Dendritic cell treated with granulocyte-macrophage colony-stimulating factor and Interleukin-4, amounts not matched to agents 40 ng/mL and 50 ng/mL, for 4 days (primary cell): ENCODE data around the gene KRTAP5-7.
A peak's percentile ranks its signal among the peaks of the same experiment; 100 is the strongest.
"Not testable (repeated sequence)": the region's sequence is repeated elsewhere in the genome, so short reads cannot be mapped to it uniquely, and the experiment has no call there.

Source experiments
- H3K27ac Mint-ChIP-seq: one replicate; pipeline ENCODE4 v1.8.0; 2022; ENCODE audit warnings: mild to moderate bottlenecking, mixed read lengths
- H3K27me3 Mint-ChIP-seq: one replicate; pipeline ENCODE4 v1.8.0; 2022; ENCODE audit warnings: mild to moderate bottlenecking, mixed read lengths
- H3K36me3 Mint-ChIP-seq: one replicate; pipeline ENCODE4 v1.8.0; 2022; ENCODE audit warnings: low read depth, mixed read lengths
- H3K4me1 Mint-ChIP-seq: one replicate; pipeline ENCODE4 v1.8.0; 2022; ENCODE audit warnings: low read depth, mixed read lengths
- H3K4me3 Mint-ChIP-seq: one replicate; pipeline ENCODE4 v1.8.0; 2022; ENCODE audit warnings: mild to moderate bottlenecking, moderate library complexity, mixed read lengths
- H3K9me3 Mint-ChIP-seq: one replicate; pipeline ENCODE4 v1.8.0; 2022; ENCODE audit warnings: mixed read lengths
- intact Hi-C: fragments of 100-400 bp; cut with micrococcal nuclease; formaldehyde crosslinking; loops from one replicate; pipeline ENCODE4 v1.15.0; 2022

KRTAP5-7 gene

DNA sequence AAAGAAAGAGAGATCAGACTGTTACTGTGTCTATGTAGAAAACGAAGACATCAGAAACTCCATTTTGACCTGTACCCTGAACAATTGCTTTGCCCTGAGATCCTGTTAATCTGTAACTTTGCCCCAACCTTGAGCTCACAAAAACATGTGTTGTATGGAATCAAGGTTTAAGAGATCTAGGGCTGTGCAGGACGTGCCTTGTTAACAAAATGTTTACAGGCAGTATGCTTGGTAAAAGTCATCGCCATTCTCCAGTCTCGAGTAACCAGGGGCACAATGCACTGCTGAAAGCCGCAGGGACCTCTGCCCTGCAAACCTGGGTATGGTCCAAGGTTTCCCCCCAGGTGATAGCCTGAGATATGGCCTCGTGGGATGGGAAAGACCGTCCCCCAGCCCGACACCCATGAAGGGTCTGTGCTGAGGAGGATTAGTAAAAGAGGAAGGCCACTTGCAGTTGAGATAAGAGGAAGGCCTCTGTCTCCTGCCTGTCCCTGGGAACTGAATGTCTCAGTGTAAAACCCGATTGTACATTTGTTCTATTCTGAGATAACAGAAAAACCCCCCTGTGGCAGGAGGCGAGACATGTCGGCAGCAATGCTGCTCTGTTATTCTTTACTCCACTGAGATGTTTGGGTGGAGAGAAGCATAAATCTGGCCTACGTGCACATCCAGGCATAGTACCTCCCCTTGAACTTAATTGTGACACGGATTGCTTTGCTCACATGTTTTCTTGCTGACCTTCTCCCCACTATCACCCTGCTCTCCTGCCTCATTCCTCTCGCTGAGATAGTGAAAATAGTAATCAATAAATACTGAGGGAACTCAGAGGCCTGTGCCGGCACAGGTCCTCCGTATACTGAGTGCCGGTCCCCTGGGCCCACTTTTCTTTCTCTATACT lies 7.9 kb downstream of the KRTAP5-7 start:
- H3K4me1 Mint-ChIP-seq, H3K9me3 Mint-ChIP-seq, intact Hi-C loops, H3K36me3 Mint-ChIP-seq, H3K27ac Mint-ChIP-seq, H3K27me3 Mint-ChIP-seq, H3K4me3 Mint-ChIP-seq: not testable (repeated sequence)

DNA sequence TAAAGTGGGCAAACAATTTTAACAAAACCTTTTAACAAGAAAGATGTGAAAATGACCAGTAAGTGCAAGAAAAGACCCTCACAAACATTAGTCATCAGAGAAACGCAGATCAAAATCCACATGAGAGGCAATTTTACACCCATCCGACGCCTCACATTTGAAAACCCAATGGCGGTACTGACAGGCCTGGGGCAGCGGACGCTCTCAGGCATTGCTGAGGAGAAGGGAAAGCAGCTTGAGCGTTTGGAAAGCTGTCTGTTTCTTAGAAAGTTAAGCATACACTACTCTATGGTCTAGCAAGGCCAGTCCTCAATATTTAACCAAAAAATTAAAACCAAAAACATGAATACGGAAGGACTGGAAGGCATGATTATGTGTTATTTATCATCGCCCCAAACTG lies 8.8 kb downstream of the KRTAP5-7 start:
- Mint-ChIP-seq H3K27me3 (no peaks in the 10 kb centered on the region), H3K9me3 (peaks cover 6% of the 10 kb centered on the region), H3K36me3 (no peaks in the 10 kb centered on the region), H3K4me1 (peaks cover 7% of the 10 kb centered on the region), H3K4me3 (no peak overlapping the region), H3K27ac (no peak overlapping the region)
- intact Hi-C loops, result no loop called here

DNA sequence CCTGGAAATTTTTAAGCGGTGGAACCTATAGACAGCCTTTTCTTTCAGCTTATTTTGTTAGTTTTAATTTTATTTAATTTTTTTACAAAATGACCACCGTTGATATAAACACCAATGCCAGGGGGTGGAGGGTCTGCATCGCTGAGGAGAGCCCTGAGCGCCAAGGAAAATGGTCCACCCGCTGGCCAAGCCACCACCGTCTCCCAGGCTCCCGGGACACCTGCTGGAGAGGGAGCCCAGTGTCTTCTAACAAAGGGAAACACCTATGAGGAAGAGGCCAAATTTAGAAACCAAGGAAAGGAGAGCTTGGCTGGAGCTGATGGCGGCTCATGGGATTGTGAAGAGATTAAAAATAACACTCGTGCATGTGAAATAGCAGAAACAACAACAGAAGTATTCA lies 10.5 kb downstream of the KRTAP5-7 start:
- intact Hi-C loops, result no loop called here
- Mint-ChIP-seq H3K27ac (no peak overlapping the region), H3K36me3 (no peaks in the 10 kb centered on the region), H3K9me3 (peaks cover 16% of the 10 kb centered on the region), H3K4me3 (no peak overlapping the region), H3K27me3 (no peaks in the 10 kb centered on the region), H3K4me1 (no peaks in the 10 kb centered on the region)

DNA sequence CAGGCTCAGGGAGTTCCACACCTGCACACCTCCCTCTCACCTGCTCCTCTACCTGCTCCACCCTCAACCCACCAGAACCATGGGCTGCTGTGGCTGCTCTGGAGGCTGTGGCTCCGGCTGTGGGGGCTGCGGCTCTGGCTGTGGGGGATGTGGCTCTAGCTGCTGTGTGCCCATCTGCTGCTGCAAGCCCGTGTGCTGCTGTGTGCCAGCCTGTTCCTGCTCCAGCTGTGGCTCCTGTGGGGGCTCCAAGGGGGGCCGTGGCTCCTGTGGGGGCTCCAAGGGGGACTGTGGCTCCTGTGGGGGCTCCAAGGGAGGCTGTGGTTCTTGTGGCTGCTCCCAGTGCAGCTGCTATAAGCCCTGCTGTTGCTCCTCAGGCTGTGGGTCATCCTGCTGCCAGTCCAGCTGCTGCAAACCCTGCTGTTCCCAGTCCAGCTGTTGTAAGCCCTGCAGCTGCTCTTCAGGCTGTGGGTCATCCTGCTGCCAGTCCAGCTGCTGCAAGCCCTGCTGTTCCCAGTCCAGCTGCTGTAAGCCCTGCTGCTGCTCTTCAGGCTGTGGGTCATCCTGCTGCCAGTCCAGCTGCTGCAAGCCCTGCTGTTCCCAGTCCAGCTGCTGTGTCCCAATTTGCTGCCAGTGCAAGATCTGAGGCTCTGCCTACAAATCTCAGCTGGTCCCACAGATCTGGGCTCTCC lies 11.1 kb downstream of the KRTAP5-7 start, which contains the start of gene KRTAP5-8:
Gene KRTAP5-8, plus strand, starts transcription at position 49 of the 689 bp plus-strand sequence. Its CDS starts 31 bp downstream, at position 80.
- H3K27me3 Mint-ChIP-seq, H3K36me3 Mint-ChIP-seq, H3K4me1 Mint-ChIP-seq, H3K4me3 Mint-ChIP-seq, H3K27ac Mint-ChIP-seq, intact Hi-C loops: not testable (repeated sequence)
- peaks cover 16% of the 10 kb centered on the region for H3K9me3 Mint-ChIP-seq

DNA sequence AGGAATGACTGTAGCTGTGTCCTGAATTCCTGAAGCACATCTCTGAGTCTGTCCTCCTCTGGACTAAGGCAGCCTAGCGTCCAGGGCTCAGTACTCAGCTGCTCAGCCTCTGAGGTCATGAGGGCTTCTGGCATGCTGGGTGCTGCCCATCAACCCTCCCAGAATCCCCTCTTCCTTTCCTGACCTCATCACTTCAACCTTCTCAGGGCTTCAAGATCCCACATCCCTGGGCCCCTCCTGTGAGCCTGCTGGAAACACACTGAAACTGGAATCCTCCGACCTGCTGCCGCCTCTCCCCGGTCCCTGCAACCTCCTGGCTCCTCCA lies 11.6 kb downstream of the KRTAP5-7 start:
- Mint-ChIP-seq H3K36me3 (no peaks in the 10 kb centered on the region), H3K9me3 (peaks cover 16% of the 10 kb centered on the region), H3K27me3 (no peaks in the 10 kb centered on the region), H3K27ac (no peak overlapping the region), H3K4me3 (no peak overlapping the region), H3K4me1 (peaks cover 10% of the 10 kb centered on the region)
- intact Hi-C loops, result no loop called here

DNA sequence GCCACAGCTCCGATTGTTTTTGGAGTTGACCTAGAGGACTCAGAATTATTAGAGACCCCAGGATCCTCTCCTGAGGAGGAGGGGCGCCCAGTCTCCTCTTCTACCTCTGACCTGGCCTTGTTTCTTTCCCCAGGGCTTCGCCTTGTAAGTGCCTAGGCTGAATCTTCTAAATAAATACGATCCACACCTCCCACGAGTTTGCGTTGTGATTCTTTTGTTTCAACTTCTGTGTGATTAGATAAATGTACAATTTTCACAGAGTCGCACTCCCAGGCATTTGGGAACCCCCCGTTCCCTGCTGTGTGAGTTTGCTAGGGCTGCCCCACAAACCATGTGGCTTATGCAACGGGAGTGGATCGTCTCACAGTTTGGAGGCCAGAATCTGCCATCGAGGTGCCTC lies 11.9 kb downstream of the KRTAP5-7 start:
- H3K9me3 Mint-ChIP-seq, result peaks cover 16% of the 10 kb centered on the region
- intact Hi-C loops, result no loop called here
- H3K36me3 Mint-ChIP-seq, result no peaks in the 10 kb centered on the region
- H3K4me1 Mint-ChIP-seq, result peaks cover 13% of the 10 kb centered on the region
- H3K27ac Mint-ChIP-seq, result no peak overlapping the region
- H3K4me3 Mint-ChIP-seq, result no peak overlapping the region
- no peaks in the 10 kb centered on the region for H3K27me3 Mint-ChIP-seq

DNA sequence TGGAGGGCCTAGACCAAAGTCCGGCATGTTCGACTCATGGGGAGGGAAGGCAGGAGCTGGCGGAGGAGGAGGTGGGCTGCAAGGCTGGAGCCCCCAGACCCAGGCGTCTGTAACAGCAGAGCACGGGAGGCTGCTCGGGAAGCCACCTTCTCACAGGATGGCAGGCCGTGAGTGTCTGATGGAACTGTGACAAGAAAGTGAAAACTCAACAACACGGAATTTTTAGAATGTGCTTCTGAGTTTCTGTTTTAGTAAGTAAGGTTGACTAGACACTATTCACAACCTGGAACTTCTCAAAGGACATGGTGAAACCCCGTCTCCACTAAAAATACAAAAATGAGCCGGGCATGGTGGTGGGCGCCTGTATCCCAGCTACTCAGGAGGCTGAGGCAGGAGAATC lies 12.9 kb downstream of the KRTAP5-7 start:
- H3K4me3 Mint-ChIP-seq, H3K27ac Mint-ChIP-seq, H3K27me3 Mint-ChIP-seq, intact Hi-C loops, H3K36me3 Mint-ChIP-seq: not testable (repeated sequence)
- peaks cover 16% of the 10 kb centered on the region for H3K9me3 Mint-ChIP-seq
- peaks cover 19% of the 10 kb centered on the region for H3K4me1 Mint-ChIP-seq

DNA sequence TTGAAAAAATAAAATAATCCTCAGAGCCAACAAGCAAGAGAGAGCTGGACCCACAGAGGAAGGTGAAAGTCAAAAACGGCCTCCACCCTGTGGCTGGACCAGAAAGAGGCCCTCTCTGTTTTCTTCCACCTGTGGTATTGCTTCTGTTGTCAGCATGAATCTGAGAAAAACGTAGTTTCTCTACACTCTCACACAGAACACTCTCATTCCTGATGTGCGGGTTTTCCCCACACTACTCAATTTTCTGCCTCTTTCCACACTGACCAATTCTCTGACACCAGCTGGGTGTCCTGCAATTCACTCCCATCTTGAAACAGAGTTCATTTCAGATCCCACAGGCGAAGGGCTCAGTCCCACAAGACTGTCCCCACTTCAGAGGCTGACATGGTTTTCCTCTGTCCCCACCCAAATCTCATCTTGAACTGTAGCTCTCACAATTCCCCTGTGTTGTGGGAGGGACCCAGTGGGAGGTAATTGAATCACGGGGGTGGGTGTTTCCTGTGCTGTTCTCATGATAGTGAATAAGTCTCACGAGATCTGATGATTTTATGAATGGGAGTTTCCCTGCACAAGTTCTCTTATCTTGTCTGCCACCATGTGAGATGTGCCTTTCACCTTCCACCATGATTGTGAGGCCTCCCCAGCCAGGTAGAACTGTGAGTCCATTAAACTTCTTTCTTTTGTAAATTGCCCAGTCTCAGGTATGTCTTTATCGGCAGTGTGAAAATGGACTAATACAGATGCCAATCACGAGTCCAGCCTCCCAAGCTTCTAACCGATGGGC lies 13.6 kb downstream of the KRTAP5-7 start:
- Mint-ChIP-seq H3K9me3 (peaks cover 17% of the 10 kb centered on the region), H3K4me1 (peaks cover 19% of the 10 kb centered on the region)
- H3K27ac Mint-ChIP-seq, H3K4me3 Mint-ChIP-seq, H3K36me3 Mint-ChIP-seq, H3K27me3 Mint-ChIP-seq, intact Hi-C loops: not testable (repeated sequence)

DNA sequence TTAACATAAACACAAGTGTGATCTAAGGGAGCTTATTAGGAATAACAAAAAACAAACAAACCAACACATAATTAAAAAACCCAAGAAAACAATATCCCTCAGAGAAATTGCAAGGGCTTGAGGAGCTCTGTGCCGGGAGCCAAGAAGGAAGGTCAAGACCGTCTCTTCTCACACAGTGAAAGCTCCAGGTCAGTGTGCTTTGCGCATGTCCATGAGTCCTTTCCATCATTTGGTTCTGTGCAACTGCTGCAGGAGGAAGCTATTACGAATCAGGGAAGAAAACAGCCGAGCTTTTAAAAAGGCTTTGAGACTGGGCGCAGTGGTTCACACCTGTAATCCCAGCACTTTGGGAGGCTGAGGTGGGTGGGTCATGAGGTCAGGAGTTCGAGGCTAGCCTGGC lies 15.3 kb downstream of the KRTAP5-7 start:
- H3K27ac Mint-ChIP-seq, result no peak overlapping the region
- peaks cover 29% of the 10 kb centered on the region for H3K9me3 Mint-ChIP-seq
- no peaks in the 10 kb centered on the region for H3K36me3 Mint-ChIP-seq
- no peak overlapping the region for H3K4me3 Mint-ChIP-seq
- peaks cover 4% of the 10 kb centered on the region for H3K27me3 Mint-ChIP-seq
- intact Hi-C loops, result no loop called here
- H3K4me1 Mint-ChIP-seq, result peaks cover 19% of the 10 kb centered on the region

DNA sequence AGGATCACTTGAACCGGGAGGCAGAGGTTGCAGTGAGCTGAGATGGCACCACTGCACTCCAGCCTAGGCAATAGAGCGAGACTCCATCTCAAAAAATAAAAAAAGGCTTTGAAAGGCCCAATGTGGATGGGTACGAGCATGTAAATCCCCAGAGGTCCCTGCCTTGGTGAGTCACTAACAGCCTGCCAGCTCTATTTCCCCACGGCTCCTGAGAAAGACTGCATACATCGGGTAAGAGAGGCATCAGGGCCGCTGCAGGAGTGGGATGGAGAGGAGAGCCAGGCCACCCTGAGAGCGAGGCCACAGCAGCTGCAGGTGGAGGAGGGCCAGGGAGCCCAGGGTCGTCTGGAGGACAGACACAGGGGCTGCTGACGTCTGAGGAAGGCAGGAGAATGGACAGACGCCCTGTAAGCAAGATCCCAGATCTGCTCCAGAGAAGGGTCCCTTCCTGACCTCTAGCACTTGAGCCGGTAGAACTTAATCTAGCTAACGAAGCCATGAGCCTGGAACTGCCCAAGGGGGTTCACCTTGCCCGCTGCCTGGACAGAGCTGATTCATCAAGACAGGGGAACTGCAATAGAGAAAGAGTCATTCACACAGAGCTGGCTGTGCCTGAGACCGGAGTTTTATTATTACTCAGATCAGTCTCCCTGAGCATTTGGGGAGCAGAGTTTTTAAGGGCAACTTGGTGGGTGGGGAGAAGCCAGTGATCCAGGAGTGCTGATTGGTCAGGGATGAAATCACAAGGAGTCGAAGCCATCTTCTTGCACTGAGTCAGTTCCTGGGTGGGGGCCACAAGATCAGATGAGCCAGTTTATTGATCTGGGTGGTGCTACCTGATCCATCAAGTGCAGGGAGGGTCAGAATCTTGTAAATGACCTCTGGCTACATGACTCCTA lies 16.1 kb downstream of the KRTAP5-7 start:
- peak overlapping the region; percentile 41 for H3K27ac Mint-ChIP-seq
- intact Hi-C loops, result no loop called here
- peak overlapping the region; percentile 36 for H3K4me3 Mint-ChIP-seq
- H3K27me3 Mint-ChIP-seq, result peaks cover 10% of the 10 kb centered on the region
- H3K9me3 Mint-ChIP-seq, result peaks cover 29% of the 10 kb centered on the region
- H3K4me1 Mint-ChIP-seq, result peaks cover 25% of the 10 kb centered on the region
- no peaks in the 10 kb centered on the region for H3K36me3 Mint-ChIP-seq

DNA sequence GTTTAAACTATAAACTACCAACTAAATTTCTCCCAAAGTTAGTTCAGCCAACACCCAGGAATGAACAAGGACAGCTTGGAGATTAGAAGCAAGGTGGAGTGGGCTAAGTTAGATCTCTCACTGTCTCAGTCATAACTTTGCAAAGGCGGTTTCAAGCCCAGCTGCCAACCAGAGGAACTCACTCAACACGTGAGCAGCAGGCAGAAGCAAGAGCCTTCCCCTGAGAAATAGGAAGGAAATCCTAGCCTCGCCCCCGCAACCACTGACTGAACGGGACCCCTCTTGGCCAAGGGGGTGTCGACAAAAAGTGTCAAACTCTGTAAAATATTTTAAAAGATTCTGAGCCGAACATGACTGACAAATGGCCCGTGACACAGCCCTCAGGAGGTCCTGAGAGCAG lies 16.8 kb downstream of the KRTAP5-7 start:
- H3K27me3 Mint-ChIP-seq, result peaks cover 17% of the 10 kb centered on the region
- no peaks in the 10 kb centered on the region for H3K36me3 Mint-ChIP-seq
- H3K27ac Mint-ChIP-seq, result peak overlapping the region; percentile 41
- H3K4me3 Mint-ChIP-seq, result no peak overlapping the region
- intact Hi-C loops, result no loop called here
- H3K4me1 Mint-ChIP-seq, result peaks cover 33% of the 10 kb centered on the region
- peaks cover 29% of the 10 kb centered on the region for H3K9me3 Mint-ChIP-seq

DNA sequence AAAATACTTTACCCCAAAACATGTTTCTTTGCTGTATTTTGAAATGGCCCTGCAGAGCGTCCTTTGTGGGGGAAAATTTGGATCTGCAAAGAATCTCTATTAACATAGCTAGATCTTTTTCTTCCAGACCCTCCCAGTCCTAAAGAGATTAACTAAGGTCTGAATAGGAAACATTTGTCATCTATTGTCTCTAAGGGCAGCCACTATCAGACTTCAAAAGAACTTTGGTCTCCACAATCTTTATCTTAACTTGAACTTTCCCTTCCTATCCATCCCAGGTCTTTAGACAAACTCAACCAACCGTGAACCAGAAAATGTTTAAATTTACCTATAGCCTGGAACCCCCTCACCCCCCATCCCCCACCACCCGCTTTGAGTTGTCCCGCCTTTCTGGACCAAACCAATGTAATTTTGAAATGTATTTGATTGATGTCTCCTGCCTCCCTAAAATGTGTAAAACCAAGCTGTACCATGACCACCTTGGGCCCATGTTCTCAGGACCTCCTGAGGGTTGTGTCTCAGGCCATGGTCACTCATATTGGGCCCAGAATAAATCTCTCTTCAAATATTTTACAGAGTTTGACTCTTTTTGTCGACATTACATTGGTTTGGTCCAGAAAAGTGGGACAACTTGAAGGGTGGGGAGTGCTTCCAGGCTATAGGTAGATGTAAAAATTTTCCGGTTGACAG lies 17.6 kb downstream of the KRTAP5-7 start:
- Mint-ChIP-seq H3K27me3 (peaks cover 25% of the 10 kb centered on the region), H3K27ac (no peak overlapping the region), H3K9me3 (peaks cover 29% of the 10 kb centered on the region), H3K36me3 (no peaks in the 10 kb centered on the region), H3K4me3 (no peak overlapping the region), H3K4me1 (peaks cover 41% of the 10 kb centered on the region)
- intact Hi-C loops, result no loop called here

DNA sequence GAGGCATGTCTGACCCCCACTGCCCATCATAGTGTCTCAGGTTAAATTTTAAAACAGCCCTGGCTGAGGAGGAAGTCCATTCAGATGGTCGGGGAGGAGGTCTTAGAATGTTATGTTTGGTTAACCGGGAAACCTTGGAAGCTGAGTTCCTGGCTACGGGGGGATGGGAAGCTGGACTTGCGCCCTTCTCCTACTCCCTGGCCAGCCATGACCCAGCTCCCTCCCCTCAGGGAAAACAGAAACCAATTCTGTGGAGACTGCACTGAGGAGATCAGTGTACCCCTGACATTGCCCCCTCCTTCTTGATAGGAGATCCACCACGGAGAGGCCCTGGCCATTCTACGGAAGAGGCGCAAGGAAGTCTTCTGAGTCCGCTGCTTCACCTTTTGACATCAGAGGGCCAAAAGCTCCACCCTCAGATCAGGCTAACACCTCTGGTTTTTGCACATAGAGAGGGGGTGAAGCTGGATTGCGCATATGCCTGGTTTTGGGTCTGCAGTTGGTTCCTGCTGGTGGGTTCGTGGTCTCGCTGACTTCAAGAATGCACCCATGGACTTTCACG lies 18.4 kb downstream of the KRTAP5-7 start:
- intact Hi-C loops, result no loop called here

More for the DNA sequence above, 18.4 kb downstream of the KRTAP5-7 start:
- Mint-ChIP-seq H3K4me3 (no peak overlapping the region), H3K27me3 (peaks cover 33% of the 10 kb centered on the region), H3K27ac (no peak overlapping the region), H3K36me3 (no peaks in the 10 kb centered on the region), H3K9me3 (peaks cover 26% of the 10 kb centered on the region), H3K4me1 (peaks cover 48% of the 10 kb centered on the region)
